ENCODE data around the gene ATP6V1D.

ATP6V1D gene

DNA sequence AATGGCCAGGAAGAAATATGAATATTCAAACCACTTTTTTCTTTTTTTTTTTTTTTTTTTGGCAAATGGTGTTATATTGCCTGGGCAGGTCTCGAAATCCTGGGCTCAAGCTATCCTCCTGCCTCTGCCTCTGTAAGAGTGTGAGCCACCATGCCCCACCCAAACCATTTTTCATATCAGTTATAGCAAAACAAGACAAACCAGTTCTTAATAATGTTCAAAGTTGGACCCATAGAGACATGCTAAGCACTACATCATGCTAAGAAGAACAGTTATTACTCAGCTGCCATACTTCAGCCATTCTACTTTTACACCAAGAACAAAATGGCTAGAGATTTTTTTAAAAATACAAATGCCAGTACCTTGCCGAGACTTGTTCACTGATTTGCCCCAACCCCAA, 26.0 kb upstream of the ATP6V1D start:
- Histone ChIP-seq H3K9me2 (replicated peaks; ENCODE audit: low read depth, low read length) (no peaks in the 10 kb centered on the region), H2AFZ (ENCODE audit: low read length) (no peak overlapping the region), H3K4me3 (ENCODE audit: low read length, poor library complexity, severe bottlenecking) (no peak overlapping the region), H3K4me1 (ENCODE audit: insufficient read depth, low read length, poor library complexity, severe bottlenecking) (peaks cover under 1% of the 10 kb centered on the region), H3K9ac (ENCODE audit: low read depth, low read length, poor library complexity, severe bottlenecking) (no peak overlapping the region), H3F3A (ENCODE audit: low read depth) (no peaks in the 10 kb centered on the region), H3K27me3 (ENCODE audit: insufficient read depth, low read length, poor library complexity, severe bottlenecking) (no peaks in the 10 kb centered on the region), H3K79me2 (ENCODE audit: insufficient read depth, low read length) (no peaks in the 10 kb centered on the region), H3K36me3 (ENCODE audit: insufficient read depth, low read length) (peaks cover 61% of the 10 kb centered on the region), H3K4me2 (ENCODE audit: low read depth, low read length, poor library complexity, severe bottlenecking) (no peak overlapping the region), H4K20me1 (ENCODE audit: insufficient read depth, low read length, poor library complexity, severe bottlenecking) (no peaks in the 10 kb centered on the region), H3K9me3 (ENCODE audit: insufficient read depth, low read depth, low read length) (no peaks in the 10 kb centered on the region)
- TF ChIP-seq, protein P1, sequence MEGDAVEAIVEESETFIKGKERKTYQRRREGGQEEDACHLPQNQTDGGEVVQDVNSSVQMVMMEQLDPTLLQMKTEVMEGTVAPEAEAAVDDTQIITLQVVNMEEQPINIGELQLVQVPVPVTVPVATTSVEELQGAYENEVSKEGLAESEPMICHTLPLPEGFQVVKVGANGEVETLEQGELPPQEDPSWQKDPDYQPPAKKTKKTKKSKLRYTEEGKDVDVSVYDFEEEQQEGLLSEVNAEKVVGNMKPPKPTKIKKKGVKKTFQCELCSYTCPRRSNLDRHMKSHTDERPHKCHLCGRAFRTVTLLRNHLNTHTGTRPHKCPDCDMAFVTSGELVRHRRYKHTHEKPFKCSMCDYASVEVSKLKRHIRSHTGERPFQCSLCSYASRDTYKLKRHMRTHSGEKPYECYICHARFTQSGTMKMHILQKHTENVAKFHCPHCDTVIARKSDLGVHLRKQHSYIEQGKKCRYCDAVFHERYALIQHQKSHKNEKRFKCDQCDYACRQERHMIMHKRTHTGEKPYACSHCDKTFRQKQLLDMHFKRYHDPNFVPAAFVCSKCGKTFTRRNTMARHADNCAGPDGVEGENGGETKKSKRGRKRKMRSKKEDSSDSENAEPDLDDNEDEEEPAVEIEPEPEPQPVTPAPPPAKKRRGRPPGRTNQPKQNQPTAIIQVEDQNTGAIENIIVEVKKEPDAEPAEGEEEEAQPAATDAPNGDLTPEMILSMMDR (conservative IDR thresholded peaks at IDR 0.05; ENCODE audit: low read length) = no peak
- TF ChIP-seq EZH2phosphoT487 (IDR thresholded peaks at IDR 0.05; ENCODE audit: borderline replicate concordance) = no peak

DNA sequence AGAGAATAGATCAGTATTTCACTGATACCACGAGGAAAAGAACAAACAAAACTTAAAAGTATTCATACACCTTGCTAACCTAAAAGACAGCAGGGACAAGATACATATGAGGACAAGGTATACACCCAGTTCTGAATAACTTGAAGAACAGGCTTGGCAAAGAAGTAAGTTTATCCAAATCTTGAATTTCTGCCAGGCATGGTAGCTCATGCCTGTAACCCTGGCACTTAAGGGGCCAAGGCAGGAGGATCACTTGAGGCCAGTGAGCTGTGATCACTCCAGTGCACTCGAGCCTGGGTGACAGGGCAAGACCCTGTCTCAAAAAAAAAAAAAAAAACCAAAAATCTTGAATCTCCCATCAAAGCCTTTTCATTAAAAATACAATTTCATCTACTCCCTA, 25.5 kb upstream of the ATP6V1D start:
- H3K4me2 ChIP-seq (ENCODE audit: low read depth, low read length, poor library complexity, severe bottlenecking) = no peak overlapping the region
- no peaks in the 10 kb centered on the region for H3F3A ChIP-seq (ENCODE audit: low read depth)

DNA sequence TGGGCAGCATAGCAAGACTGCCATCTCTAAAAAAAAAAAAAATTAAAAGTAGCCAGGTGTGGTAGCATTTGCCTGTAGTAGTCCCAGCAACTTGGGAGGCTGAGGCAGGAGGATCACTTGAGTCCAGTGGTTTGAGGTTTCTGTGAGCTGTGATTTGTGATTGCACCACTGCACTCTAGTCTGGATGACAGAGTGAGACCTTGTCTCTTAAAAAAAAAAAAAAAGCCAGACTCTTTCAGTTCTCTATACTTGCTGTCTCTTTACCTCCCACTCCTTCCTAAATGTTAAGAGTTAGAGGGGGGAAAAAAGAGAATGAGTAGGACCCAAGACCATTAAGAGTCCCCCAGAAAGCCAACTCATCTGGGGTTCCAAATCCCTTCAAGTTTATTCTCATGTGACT, 18.3 kb upstream of the ATP6V1D start:
- Histone ChIP-seq H3K4me1 (ENCODE audit: insufficient read depth, low read length, poor library complexity, severe bottlenecking) (peaks cover 3% of the 10 kb centered on the region), H3K9me3 (ENCODE audit: insufficient read depth, low read depth, low read length) (no peaks in the 10 kb centered on the region), H3K9ac (ENCODE audit: low read depth, low read length, poor library complexity, severe bottlenecking) (no peak overlapping the region), H3K79me2 (ENCODE audit: insufficient read depth, low read length) (peaks cover 10% of the 10 kb centered on the region), H3K9me2 (replicated peaks; ENCODE audit: low read depth, low read length) (no peaks in the 10 kb centered on the region), H3K36me3 (ENCODE audit: insufficient read depth, low read length) (peaks cover 94% of the 10 kb centered on the region), H3F3A (ENCODE audit: low read depth) (no peaks in the 10 kb centered on the region), H3K4me3 (ENCODE audit: low read length, poor library complexity, severe bottlenecking) (no peak overlapping the region), H3K4me2 (ENCODE audit: low read depth, low read length, poor library complexity, severe bottlenecking) (no peak overlapping the region), H3K27me3 (ENCODE audit: insufficient read depth, low read length, poor library complexity, severe bottlenecking) (no peaks in the 10 kb centered on the region), H2AFZ (ENCODE audit: low read length) (no peak overlapping the region), H4K20me1 (ENCODE audit: insufficient read depth, low read length, poor library complexity, severe bottlenecking) (peaks cover 12% of the 10 kb centered on the region)
- TF ChIP-seq EZH2phosphoT487 (IDR thresholded peaks at IDR 0.05; ENCODE audit: borderline replicate concordance) = no peak
- TF ChIP-seq, protein P1 (conservative IDR thresholded peaks at IDR 0.05; ENCODE audit: low read length) = no peak

More for the DNA sequence above, 25.5 kb upstream of the ATP6V1D start:
- H2AFZ ChIP-seq (ENCODE audit: low read length) = no peak overlapping the region
- H3K9ac ChIP-seq (ENCODE audit: low read depth, low read length, poor library complexity, severe bottlenecking) = no peak overlapping the region
- no peaks in the 10 kb centered on the region for H4K20me1 ChIP-seq (ENCODE audit: insufficient read depth, low read length, poor library complexity, severe bottlenecking)
- no peaks in the 10 kb centered on the region for H3K9me3 ChIP-seq (ENCODE audit: insufficient read depth, low read depth, low read length)
- no peaks in the 10 kb centered on the region for H3K79me2 ChIP-seq (ENCODE audit: insufficient read depth, low read length)
- H3K27me3 ChIP-seq (ENCODE audit: insufficient read depth, low read length, poor library complexity, severe bottlenecking) = no peaks in the 10 kb centered on the region
- H3K4me1 ChIP-seq (ENCODE audit: insufficient read depth, low read length, poor library complexity, severe bottlenecking) = no peaks in the 10 kb centered on the region
- TF ChIP-seq EZH2phosphoT487 (IDR thresholded peaks at IDR 0.05; ENCODE audit: borderline replicate concordance) = no peak
- TF ChIP-seq, protein P1 (conservative IDR thresholded peaks at IDR 0.05; ENCODE audit: low read length) = no peak
- no peak overlapping the region for H3K4me3 ChIP-seq (ENCODE audit: low read length, poor library complexity, severe bottlenecking)
- H3K36me3 ChIP-seq (ENCODE audit: insufficient read depth, low read length) = peaks cover 66% of the 10 kb centered on the region
- no peaks in the 10 kb centered on the region for H3K9me2 ChIP-seq (replicated peaks; ENCODE audit: low read depth, low read length)

All from Loucy (cell line).